Liver (tissue), 3 donors: ENCODE results near the gene ACTRT2.

Experiments
- CTCF ChIP-seq: fragments of 150-350 bp; IDR thresholded peaks from 2 replicates; pipeline ENCODE4 v1.5.1; 2017; ENCODE audit warnings: improper control_type of control experiment, low read depth, low read length; ENCODE audit not compliant: missing input control
- JUND ChIP-seq, 2 donors: IDR thresholded peaks; 2 replicates each; pipeline ENCODE4 v1.6.1; 2016; ENCODE audit warnings: antibody characterized with exemption in 2 of 2
- donor health status: healthy.
- donor health status: healthy.

DNA sequence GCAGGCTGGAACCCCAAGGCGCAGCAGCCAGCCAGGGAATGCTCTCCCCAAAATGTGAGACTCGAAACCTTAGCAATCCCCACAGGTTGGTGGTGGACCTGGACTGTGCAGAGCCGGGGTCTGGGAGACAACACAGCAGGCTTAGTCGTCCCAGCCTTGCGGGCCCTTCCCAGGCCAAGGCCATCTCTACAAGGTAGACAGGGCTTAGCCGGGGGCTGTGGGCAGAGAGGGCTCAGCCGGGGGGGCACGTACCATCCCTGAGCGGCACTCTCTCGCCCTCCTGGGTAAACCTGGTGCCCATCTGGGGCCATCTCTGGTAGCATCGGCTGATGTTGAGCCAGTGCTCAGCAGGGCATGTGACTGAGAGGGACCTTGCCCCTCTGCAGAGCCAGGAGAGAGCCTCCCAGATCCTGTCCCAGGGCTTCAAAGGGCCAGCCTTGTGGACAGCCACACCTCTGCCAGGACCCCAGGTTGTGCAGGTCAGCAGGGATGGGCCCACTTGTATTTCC, 2.2 kb upstream of the ACTRT2 start:
- no peak for TF ChIP-seq JUND (IDR thresholded peaks at IDR 0.05)
- TF ChIP-seq CTCF = no peak
